ENCODE results near the gene GORASP2. TPM values are rescaled to one million over a fixed set of nuclear protein-coding genes. Genes with fewer than 3 reads are reported as not detected.
A peak's percentile ranks its signal among the peaks of the same experiment; 100 is the strongest.

GORASP2 gene
- total RNA-seq (2014; rRNA removed; shearing (Covaris generic)): 18.8 and 45.2 TPM in 2 replicates

DNA sequence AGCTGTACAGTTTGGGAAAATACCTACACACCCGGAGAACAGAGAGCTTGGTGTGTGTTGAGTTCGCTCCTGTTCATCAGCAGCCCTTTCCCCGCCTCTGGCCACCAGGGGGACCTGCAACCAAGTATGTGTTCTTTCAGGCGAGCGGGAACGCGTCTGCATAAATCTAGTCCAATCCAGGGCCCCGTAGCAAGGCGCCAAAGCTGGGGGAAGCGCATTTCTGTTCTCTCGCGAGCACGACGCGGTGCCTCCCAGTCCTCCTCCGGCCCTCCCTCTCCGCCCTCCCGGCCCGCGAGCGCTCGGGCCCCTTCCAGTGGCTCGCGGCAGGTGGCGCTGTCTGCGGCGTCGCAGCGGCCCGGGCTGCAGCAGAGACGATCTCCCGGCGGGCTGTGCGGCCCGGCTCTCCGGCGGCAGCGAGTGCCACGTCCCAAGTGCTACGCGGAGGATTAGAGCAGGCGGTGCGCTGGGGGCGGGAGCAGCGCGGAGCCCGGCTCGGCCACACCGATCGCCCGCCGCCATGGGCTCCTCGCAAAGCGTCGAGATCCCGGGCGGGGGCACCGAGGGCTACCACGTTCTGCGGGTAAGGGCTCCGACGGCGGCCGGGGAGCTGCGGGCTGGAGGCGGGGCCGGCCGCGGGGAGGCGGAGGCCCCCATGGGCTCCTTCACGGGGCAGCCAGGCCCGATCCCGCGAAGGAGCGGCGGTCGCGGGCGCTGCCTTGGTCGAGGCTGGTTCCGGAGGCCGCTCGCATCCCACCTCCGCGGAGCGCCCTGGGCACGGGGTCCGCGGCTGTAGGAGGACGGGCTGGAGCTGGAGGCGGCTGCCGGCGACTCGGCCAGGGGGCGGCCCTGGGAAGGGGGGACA lies at the start of gene GORASP2:
Gene GORASP2, plus strand, starts transcription at position 430 of the 862 bp plus-strand sequence. Its CDS starts 88 bp downstream, at position 518.
- DNase-seq (ENCODE audit: low read depth in 1 of 2, low spot score in 2 of 2): peak; percentile 99 to 100
- H3K9me3 ChIP-seq (replicated peaks): no peaks in the 10 kb centered on the region
- peaks cover 16% of the 10 kb centered on the region for H3K4me1 ChIP-seq (replicated peaks)
- H3K27me3 ChIP-seq (replicated peaks): no peaks in the 10 kb centered on the region
- peaks cover 9% of the 10 kb centered on the region for H3K36me3 ChIP-seq
- peak within 1 kb of the TSS; percentile 88 for H3K27ac ChIP-seq
- H3K4me3 ChIP-seq: peak within 1 kb of the TSS; percentile 97

DNA sequence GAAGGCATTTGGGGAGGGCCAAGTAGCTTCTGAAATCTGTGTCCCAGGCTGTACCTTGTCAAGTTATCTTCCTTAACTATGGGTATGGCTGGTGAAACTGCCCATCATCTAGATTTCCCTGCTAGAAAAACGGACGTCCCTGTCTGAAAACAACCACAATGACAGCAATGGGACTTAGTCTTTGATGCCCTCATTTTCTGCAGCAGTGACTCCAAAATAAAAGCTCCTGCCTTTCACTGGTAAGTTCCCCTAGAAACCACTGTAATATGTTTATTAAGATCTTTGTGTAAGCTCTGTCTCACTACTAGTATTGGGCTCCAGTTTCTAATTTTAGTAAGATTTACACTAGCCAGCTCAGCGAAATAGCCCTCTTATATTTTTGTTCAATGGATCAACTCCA lies 47.2 kb upstream of the GORASP2 start:
- H3K27me3 ChIP-seq (replicated peaks): peaks cover 4% of the 10 kb centered on the region; the same call in 1 of the 2 replicates
- no peak overlapping the region for H3K27ac ChIP-seq
- no peaks in the 10 kb centered on the region for H3K36me3 ChIP-seq
- no peak overlapping the region for H3K4me3 ChIP-seq
- DNase-seq (ENCODE audit: low read depth in 1 of 2, low spot score in 2 of 2): no peak
- H3K9me3 ChIP-seq (replicated peaks): no peaks in the 10 kb centered on the region
- H3K4me1 ChIP-seq (replicated peaks): peaks cover 18% of the 10 kb centered on the region

DNA sequence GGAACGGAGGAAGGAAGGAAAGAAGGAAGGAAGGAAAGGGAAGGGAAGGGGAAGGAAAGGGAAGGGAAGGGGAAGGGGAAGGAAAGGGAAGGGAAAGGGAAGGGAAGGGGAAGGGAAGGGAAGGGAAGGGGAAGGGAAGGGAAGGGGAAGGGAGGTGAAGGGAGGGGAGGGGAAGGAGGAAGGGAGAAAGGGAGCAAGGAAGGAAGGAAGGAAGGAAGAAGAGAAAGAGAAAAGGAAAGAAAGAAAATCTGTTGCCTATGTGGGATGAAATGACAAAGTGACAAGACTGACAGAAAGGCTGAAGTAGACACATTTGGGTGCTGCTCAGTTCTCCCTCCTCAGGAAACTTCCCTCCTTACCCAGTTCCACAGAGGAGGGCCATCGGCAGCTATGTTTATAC lies 46.3 kb upstream of the GORASP2 start:
- Histone ChIP-seq H3K27me3 (replicated peaks) (peaks cover 4% of the 10 kb centered on the region; the same call in 1 of the 2 replicates), H3K4me1 (replicated peaks) (peaks cover 18% of the 10 kb centered on the region), H3K4me3 (no peak overlapping the region), H3K27ac (no peak overlapping the region), H3K9me3 (replicated peaks) (no peaks in the 10 kb centered on the region), H3K36me3 (no peaks in the 10 kb centered on the region)
- no peak for DNase-seq (ENCODE audit: low read depth in 1 of 2, low spot score in 2 of 2)

DNA sequence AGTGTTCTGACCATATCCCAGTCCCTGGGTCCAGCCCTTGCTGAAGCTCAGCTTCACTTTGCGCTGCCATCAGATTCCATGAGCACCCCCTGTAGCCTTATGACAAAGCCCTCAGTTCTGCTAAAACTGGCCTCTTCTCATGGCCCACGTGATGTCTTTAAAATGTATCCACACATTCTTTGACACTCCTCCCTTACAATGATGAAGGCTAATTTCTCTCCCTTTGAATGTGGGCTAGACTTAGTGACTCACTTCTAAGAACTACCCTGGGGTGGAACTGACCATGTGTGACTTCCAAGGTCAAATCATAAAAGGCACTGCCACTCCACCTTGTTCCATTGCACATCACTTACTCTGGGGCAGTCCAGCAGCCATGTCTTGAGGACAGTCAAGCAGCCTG lies 45.4 kb upstream of the GORASP2 start:
- no peak for DNase-seq (ENCODE audit: low read depth in 1 of 2, low spot score in 2 of 2)

DNA sequence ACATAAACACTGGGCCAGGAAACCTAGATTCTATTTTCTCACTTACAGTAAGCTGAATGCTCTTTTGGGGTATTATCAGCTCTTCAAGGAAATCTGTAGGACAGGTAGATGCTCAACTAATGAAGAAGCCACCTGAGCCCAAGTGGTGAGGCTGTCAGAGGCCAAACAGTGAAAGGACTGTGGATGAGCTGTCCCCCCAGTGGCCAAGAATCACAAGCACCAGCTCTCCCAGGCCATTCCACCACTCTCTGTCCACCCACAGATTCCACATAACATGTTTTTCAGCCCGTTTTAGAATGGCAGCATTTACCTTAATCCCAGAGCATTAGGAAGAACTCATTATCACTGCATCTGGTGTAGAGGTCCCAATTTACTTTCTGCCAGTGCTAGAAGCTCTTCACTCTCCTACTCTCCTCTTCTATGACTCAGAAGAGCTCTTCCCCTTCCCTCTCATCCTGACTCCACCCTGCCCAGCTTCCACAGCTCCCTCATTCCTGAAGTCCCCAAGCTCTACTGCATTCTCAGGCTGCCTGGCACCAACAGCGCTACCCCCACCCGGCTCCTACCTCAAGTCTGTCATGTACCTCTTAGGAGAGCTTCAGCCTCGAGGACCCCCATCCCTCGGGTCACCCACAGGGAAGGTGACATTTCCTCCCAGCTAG lies 43.8 kb upstream of the GORASP2 start:
- Histone ChIP-seq H3K4me1 (replicated peaks) (peaks cover 12% of the 10 kb centered on the region), H3K27me3 (replicated peaks) (peaks cover 4% of the 10 kb centered on the region; the same call in 1 of the 2 replicates), H3K9me3 (replicated peaks) (no peaks in the 10 kb centered on the region), H3K27ac (no peak overlapping the region), H3K36me3 (no peaks in the 10 kb centered on the region), H3K4me3 (no peak overlapping the region)
- DNase-seq (ENCODE audit: low read depth in 1 of 2, low spot score in 2 of 2): no peak

More for the DNA sequence above, 45.4 kb upstream of the GORASP2 start:
- Histone ChIP-seq H3K4me1 (replicated peaks) (peaks cover 12% of the 10 kb centered on the region), H3K27me3 (replicated peaks) (peaks cover 4% of the 10 kb centered on the region; the same call in 1 of the 2 replicates), H3K36me3 (no peaks in the 10 kb centered on the region), H3K9me3 (replicated peaks) (no peaks in the 10 kb centered on the region), H3K4me3 (no peak overlapping the region), H3K27ac (no peak overlapping the region)

DNA sequence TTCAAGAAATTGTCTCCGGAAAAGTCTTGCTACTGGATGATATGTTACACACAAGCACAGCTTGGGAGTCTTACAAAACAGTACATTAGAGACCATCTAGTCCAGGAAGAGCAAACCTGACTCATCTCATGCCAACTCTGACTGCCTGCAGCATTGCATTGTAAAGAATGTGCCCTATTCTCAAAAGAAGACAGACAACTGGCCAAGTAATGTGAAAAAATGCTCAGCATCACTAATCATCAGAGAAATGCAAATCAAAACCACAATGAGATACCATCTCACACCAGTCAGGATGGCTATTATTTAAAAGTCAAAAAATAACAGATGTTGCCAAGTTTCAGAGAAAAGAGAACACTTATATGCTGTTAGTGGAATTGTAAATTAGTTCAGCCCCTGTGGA lies 42.7 kb upstream of the GORASP2 start:
- Histone ChIP-seq H3K4me1 (replicated peaks) (peaks cover 12% of the 10 kb centered on the region), H3K9me3 (replicated peaks) (0 out of 2 replicates have a peak, but pooled peaks cover 2% of the 10 kb centered on the region), H3K4me3 (no peak overlapping the region), H3K27me3 (replicated peaks) (no peaks in the 10 kb centered on the region), H3K27ac (no peak overlapping the region), H3K36me3 (no peaks in the 10 kb centered on the region)
- DNase-seq (ENCODE audit: low read depth in 1 of 2, low spot score in 2 of 2): peak in 1 of 2 experiments; percentile 34

DNA sequence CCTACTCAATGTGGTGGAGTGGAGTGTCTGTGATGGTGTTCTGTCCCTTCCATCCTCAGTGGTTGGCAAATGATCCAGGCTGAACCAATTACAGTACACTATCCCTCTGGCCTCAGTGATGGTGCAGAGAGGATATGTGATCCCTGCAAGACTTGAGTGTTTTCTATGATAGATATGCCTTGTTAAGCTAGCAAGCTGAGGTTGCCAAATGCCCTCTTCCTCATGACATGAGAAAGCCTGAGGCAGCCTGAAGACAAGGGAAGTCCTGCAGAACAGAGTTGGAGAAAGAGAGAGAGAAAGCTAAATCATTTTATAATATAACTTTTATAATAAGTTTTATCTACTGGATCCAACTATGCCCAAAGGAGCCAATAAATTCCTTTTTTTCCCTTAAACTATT lies 41.6 kb upstream of the GORASP2 start:
- Histone ChIP-seq H3K27me3 (replicated peaks) (no peaks in the 10 kb centered on the region), H3K4me1 (replicated peaks) (peaks cover 12% of the 10 kb centered on the region), H3K27ac (no peak overlapping the region), H3K4me3 (no peak overlapping the region), H3K9me3 (replicated peaks) (0 out of 2 replicates have a peak, but pooled peaks cover 2% of the 10 kb centered on the region), H3K36me3 (no peaks in the 10 kb centered on the region)
- no peak for DNase-seq (ENCODE audit: low read depth in 1 of 2, low spot score in 2 of 2)

DNA sequence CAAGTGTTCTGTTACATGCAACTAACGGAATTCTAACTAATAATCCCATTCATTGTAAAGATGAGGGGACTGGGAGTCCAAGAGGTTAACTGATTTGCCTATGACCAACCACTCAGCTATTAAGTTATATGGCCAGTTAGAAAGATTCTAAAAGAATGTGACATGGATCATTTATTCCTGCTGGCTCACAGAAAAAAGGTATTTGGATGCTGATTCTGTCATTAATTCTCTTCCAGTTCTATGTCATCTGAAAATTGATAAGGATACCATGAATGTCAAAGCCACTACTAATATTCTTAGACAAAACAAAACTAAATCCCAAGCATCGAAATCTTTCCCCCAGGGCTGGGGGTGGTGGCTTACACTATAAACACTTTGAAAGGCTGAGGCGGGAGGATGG lies 41.2 kb upstream of the GORASP2 start:
- H3K27ac ChIP-seq: no peak overlapping the region

DNA sequence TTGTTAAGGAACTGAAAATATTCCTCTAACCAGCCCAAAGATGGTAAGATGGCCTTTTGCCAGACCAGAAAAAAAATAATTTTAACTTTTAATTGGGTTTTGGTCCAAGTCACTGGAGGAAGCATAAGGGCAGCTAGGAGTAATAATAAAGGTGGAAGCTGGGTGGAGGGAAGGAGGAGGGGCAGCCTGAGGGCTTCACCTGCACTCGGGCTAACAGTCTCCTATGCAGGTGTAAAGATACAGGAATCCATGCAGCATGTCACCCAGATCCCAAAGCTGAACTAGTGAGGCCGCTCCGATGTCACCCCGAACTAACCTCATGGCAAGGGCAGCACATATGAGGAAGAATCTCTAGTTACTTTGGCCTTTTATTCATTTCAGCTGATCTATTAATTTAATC lies 37.2 kb upstream of the GORASP2 start:
- Histone ChIP-seq H3K36me3 (no peaks in the 10 kb centered on the region), H3K4me1 (replicated peaks) (no peaks in the 10 kb centered on the region), H3K27ac (no peak overlapping the region), H3K4me3 (no peak overlapping the region), H3K9me3 (replicated peaks) (0 out of 2 replicates have a peak, but pooled peaks cover 2% of the 10 kb centered on the region), H3K27me3 (replicated peaks) (peaks cover 4% of the 10 kb centered on the region)
- DNase-seq (ENCODE audit: low read depth in 1 of 2, low spot score in 2 of 2): no peak

More for the DNA sequence above, 41.2 kb upstream of the GORASP2 start:
- Histone ChIP-seq H3K36me3 (no peaks in the 10 kb centered on the region), H3K4me3 (no peak overlapping the region), H3K27me3 (replicated peaks) (no peaks in the 10 kb centered on the region; the same call in 1 of the 2 replicates), H3K4me1 (replicated peaks) (peaks cover 12% of the 10 kb centered on the region), H3K9me3 (replicated peaks) (0 out of 2 replicates have a peak, but pooled peaks cover 2% of the 10 kb centered on the region)
- DNase-seq (ENCODE audit: low read depth in 1 of 2, low spot score in 2 of 2): no peak

DNA sequence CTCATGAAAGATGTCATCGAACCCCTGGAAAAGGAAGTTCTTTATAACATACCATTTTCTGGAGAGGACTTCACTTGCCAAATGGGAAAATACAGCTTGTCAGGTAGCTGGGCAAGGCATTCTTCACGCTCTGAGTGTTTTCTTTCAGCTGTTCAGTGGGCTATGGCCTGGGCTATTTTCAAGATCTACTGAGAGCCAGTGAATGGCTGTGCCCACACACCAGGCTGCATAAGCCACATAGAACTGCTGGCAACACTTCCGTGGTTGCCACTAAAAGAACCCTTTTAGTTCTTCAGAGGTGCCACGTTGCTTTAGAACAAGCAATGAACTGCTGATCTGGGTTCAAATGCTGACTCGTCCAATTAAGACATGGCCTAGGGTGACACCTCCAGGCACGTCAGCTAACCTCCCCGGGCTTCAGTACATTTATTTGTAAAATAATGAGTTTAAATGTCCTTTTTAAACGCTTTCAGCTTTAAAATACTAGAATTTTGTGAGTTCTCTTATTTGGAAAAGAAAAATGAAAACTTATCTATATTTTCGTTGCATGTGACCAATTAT lies 36.6 kb upstream of the GORASP2 start:
- no peak for DNase-seq (ENCODE audit: low read depth in 1 of 2, low spot score in 2 of 2)
- H3K4me3 ChIP-seq: no peak overlapping the region
- H3K27ac ChIP-seq: no peak overlapping the region
- H3K9me3 ChIP-seq (replicated peaks): 0 out of 2 replicates have a peak, but pooled peaks cover 2% of the 10 kb centered on the region
- peaks cover 4% of the 10 kb centered on the region for H3K27me3 ChIP-seq (replicated peaks)
- H3K36me3 ChIP-seq: no peaks in the 10 kb centered on the region
- no peaks in the 10 kb centered on the region for H3K4me1 ChIP-seq (replicated peaks)

DNA sequence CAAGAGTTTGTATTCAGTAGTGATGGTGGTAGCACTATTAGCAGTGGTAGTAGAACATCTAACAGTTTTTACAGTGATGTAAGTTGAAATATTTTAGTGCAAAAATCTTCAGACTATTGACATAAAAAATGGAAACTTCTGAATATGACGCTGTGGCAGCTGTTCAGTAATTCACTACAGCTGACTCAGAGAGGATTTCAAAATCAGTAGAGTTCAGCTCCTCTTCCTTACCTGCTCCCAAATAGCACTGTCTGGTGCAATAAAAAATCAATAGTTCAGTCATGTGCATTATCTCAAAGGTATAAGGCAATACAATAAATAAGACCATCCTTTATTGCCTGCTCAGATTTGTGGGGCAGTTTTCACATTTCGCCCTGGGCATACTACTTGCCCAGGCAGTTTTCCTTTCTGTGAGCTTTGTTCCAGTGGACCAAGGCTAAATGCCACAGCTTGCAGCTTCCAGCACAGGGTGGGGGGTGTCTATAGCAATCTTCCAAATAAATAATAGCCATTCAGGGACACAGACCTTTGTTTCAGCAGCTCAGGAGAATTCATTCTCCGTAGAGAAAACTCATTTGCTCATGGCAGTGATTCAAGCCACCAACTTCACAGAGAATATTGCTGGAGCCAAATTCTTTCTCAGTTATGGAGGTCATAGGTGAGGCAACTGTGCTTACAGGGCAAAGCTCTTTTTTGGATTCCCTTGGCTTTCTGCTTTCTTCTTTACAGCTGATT lies 33.9 kb upstream of the GORASP2 start:
- Histone ChIP-seq H3K9me3 (replicated peaks) (0 out of 2 replicates have a peak, but pooled peaks cover 2% of the 10 kb centered on the region), H3K4me3 (no peak overlapping the region), H3K27me3 (replicated peaks) (peaks cover 12% of the 10 kb centered on the region), H3K36me3 (no peaks in the 10 kb centered on the region), H3K4me1 (replicated peaks) (no peaks in the 10 kb centered on the region), H3K27ac (no peak overlapping the region)
- no peak for DNase-seq (ENCODE audit: low read depth in 1 of 2, low spot score in 2 of 2)

DNA sequence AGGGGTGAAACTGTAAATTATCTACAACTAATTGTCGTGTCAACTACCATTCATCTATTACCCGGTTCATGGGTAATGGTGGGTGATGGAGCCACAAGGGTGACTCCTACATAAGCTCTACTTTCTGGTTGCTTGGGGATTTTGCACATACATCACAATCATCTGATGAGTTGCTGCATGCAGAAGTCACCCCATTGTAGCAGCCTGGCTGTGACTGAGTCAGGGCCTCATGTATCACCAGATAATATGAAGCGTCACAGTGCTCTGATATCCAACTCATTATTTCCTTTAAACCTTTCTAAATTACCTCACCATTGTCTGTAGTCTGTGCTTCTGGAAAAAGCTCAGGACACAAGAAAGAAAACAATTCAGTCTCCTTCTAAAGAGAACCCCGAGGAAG lies 32.4 kb upstream of the GORASP2 start:
- Histone ChIP-seq H3K27me3 (replicated peaks) (peaks cover 12% of the 10 kb centered on the region), H3K9me3 (replicated peaks) (no peaks in the 10 kb centered on the region), H3K4me1 (replicated peaks) (no peaks in the 10 kb centered on the region), H3K27ac (no peak overlapping the region), H3K36me3 (no peaks in the 10 kb centered on the region), H3K4me3 (no peak overlapping the region)
- no peak for DNase-seq (ENCODE audit: low read depth in 1 of 2, low spot score in 2 of 2)

DNA sequence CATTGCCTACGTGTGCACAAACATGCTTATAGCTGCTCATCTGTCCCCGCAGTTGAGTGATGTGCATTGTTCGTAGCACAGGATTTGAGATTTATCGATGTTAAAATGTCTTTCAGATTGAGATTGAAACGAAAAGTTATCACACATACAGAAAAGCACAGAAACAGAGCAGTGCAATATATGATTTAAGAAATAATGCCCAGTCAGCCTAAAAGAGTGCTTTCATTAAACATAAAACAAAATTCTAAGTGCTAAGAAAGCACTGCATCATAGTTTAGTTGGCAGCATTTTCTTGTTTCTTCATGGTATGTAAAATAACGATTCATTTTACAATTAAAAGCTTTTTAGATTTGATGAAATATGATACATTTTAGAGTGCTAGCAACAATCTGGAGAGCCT lies 31.9 kb upstream of the GORASP2 start:
- no peaks in the 10 kb centered on the region for H3K9me3 ChIP-seq (replicated peaks)
- H3K27me3 ChIP-seq (replicated peaks): peaks cover 12% of the 10 kb centered on the region
- H3K4me3 ChIP-seq: no peak overlapping the region
- H3K27ac ChIP-seq: no peak overlapping the region
- no peak for DNase-seq (ENCODE audit: low read depth in 1 of 2, low spot score in 2 of 2)
- H3K4me1 ChIP-seq (replicated peaks): no peaks in the 10 kb centered on the region
- no peaks in the 10 kb centered on the region for H3K36me3 ChIP-seq
